ENCODE measurements around the gene IGSF10.

- TF ChIP-seq, protein P1, sequence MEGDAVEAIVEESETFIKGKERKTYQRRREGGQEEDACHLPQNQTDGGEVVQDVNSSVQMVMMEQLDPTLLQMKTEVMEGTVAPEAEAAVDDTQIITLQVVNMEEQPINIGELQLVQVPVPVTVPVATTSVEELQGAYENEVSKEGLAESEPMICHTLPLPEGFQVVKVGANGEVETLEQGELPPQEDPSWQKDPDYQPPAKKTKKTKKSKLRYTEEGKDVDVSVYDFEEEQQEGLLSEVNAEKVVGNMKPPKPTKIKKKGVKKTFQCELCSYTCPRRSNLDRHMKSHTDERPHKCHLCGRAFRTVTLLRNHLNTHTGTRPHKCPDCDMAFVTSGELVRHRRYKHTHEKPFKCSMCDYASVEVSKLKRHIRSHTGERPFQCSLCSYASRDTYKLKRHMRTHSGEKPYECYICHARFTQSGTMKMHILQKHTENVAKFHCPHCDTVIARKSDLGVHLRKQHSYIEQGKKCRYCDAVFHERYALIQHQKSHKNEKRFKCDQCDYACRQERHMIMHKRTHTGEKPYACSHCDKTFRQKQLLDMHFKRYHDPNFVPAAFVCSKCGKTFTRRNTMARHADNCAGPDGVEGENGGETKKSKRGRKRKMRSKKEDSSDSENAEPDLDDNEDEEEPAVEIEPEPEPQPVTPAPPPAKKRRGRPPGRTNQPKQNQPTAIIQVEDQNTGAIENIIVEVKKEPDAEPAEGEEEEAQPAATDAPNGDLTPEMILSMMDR (conservative IDR thresholded peaks at IDR 0.05) = peak; percentile 91
- no peak for TF ChIP-seq EZH2 (IDR thresholded peaks at IDR 0.05; ENCODE audit: low read depth)
These were observed 21.2 kb downstream of the IGSF10 start for GRCh38 chr3:151439652-151440125.
